CD14-positive monocyte (primary cell): ENCODE data around the gene PIEZO1. TPM values are rescaled to one million over a fixed set of nuclear protein-coding genes. Genes with fewer than 3 reads are reported as not detected.

Source experiments
- DNase-seq, 3 donors: peaks; one replicate each; pipeline ENCODE4 v3.0.0-alpha.2; 2011 to 2022
- H2AFZ ChIP-seq: 2 replicates; pipeline ENCODE4 v1.6.0; 2012; ENCODE audit warnings: mild to moderate bottlenecking, low read depth, low read length, inconsistent platforms; ENCODE audit not compliant: insufficient read depth, poor library complexity, severe bottlenecking
- H3K27ac ChIP-seq, 2 donors: 1 replicate in 1 of 2; 2 replicates in 1 of 2; pipeline ENCODE4 v1.5.1; 2012 to 2013; ENCODE audit warnings: low read length in 2 of 2, control low read depth in 1 of 2, inconsistent platforms in 1 of 2, low read depth in 1 of 2, mild to moderate bottlenecking in 1 of 2
- H3K27me3 ChIP-seq, 2 donors: one replicate each; pipeline versions ENCODE4 v1.6.0 to v1.6.1; 2011 to 2013; ENCODE audit warnings: low read length in 2 of 2; ENCODE audit not compliant: control insufficient read depth in 2 of 2, insufficient read depth in 2 of 2
- H3K36me3 ChIP-seq, 2 donors: replicated peaks in 1 of 2; 1 replicate in 1 of 2; 2 replicates in 1 of 2; pipeline versions ENCODE4 v1.5.1 to v1.6.1; 2012 to 2013; ENCODE audit warnings: low read length in 2 of 2, control low read depth in 1 of 2, inconsistent platforms in 1 of 2, mild to moderate bottlenecking in 1 of 2; ENCODE audit not compliant: insufficient read depth in 2 of 2, control insufficient read depth in 1 of 2
- H3K4me1 ChIP-seq, 2 donors: 1 replicate in 1 of 2; 2 replicates in 1 of 2; pipeline versions ENCODE4 v1.5.1 to v1.6.1; 2012 to 2013; ENCODE audit warnings: low read length in 2 of 2, control low read depth in 1 of 2, inconsistent platforms in 1 of 2, mild to moderate bottlenecking in 1 of 2, moderate library complexity in 1 of 2; ENCODE audit not compliant: insufficient read depth in 2 of 2, control insufficient read depth in 1 of 2
- H3K4me2 ChIP-seq: replicated peaks from 2 replicates; pipeline ENCODE3; 2012; ENCODE audit warnings: low read length, moderate library complexity, mild to moderate bottlenecking; ENCODE audit not compliant: poor library complexity, severe bottlenecking; ENCODE audit errors: extremely low read depth
- H3K4me3 ChIP-seq, 3 experiments: fragments of 200-600 bp in 1 of 3; sonication (generic) in 1 of 3; replicated peaks in 1 of 3; 1 replicate in 2 of 3; 2 replicates in 1 of 3; pipeline ENCODE4 v1.5.1; 2011 to 2013; ENCODE audit warnings: low read length in 3 of 3, mild to moderate bottlenecking in 3 of 3, control low read depth in 2 of 3, low read depth in 2 of 3, inconsistent platforms in 1 of 3, moderate library complexity in 1 of 3
- H3K79me2 ChIP-seq: 2 replicates; pipeline ENCODE4 v1.6.0; 2012; ENCODE audit warnings: mild to moderate bottlenecking, control low read depth, inconsistent platforms, low read length, moderate library complexity; ENCODE audit not compliant: insufficient read depth
- H3K9ac ChIP-seq: 2 replicates; pipeline ENCODE4 v1.6.0; 2017; ENCODE audit warnings: low read length, mild to moderate bottlenecking; ENCODE audit not compliant: insufficient read depth, poor library complexity, severe bottlenecking
- H3K9me3 ChIP-seq, 2 donors: replicated peaks in 1 of 2; 1 replicate in 1 of 2; 2 replicates in 1 of 2; pipeline versions ENCODE4 v1.5.1 to v1.6.1; 2012 to 2013; ENCODE audit warnings: low read length in 2 of 2, control low read depth in 1 of 2; ENCODE audit not compliant: control insufficient read depth in 1 of 2, insufficient read depth in 1 of 2
- H4K20me1 ChIP-seq: 2 replicates; pipeline ENCODE4 v1.6.0; 2012; ENCODE audit warnings: mild to moderate bottlenecking, low read length, control low read depth, moderate library complexity; ENCODE audit not compliant: insufficient read depth
- H3K27ac Mint-ChIP-seq, 7 donors: one replicate each; pipeline ENCODE4 v1.8.0; 2020; ENCODE audit warnings: mild to moderate bottlenecking in 7 of 7, mixed read lengths in 7 of 7, moderate library complexity in 6 of 7, inconsistent platforms in 2 of 7
- H3K27me3 Mint-ChIP-seq, 3 donors: one replicate each; pipeline ENCODE4 v1.8.0; 2021 to 2022; ENCODE audit warnings: low read depth in 3 of 3, mild to moderate bottlenecking in 3 of 3, mixed read lengths in 3 of 3, moderate library complexity in 3 of 3, inconsistent platforms in 1 of 3
- H3K36me3 Mint-ChIP-seq, 2 donors: one replicate each; pipeline ENCODE4 v1.8.0; 2020; ENCODE audit warnings: mixed read lengths in 2 of 2, inconsistent platforms in 1 of 2, mild to moderate bottlenecking in 1 of 2
- H3K4me1 Mint-ChIP-seq: one replicate; pipeline ENCODE4 v1.8.0; 2020; ENCODE audit warnings: mild to moderate bottlenecking, mixed read lengths
- H3K4me3 Mint-ChIP-seq, 2 donors: one replicate each; pipeline ENCODE4 v1.8.0; 2020; ENCODE audit warnings: mild to moderate bottlenecking in 2 of 2, mixed read lengths in 2 of 2, moderate library complexity in 1 of 2
- H3K9me3 Mint-ChIP-seq, 7 donors: one replicate each; pipeline ENCODE4 v1.8.0; 2020 to 2022; ENCODE audit warnings: mixed read lengths in 7 of 7, mild to moderate bottlenecking in 6 of 7, moderate library complexity in 6 of 7, inconsistent platforms in 2 of 7
- CTCF ChIP-seq: fragments of 200-600 bp; IDR thresholded peaks from one replicate; pipeline ENCODE4 v1.8.0; 2022; ENCODE audit warnings: antibody characterized with exemption, mild to moderate bottlenecking
- WGBS: methylation state at CpG from one replicate; pipeline ENCODE4 v1.1.5; 2013; ENCODE audit warnings: missing lambda C conversion rate; ENCODE audit not compliant: insufficient coverage; 5-methylcytosine and 5-hydroxymethylcytosine counted together
- intact Hi-C, 2 donors: fragments of 100-400 bp; cut with micrococcal nuclease; formaldehyde crosslinking; loops; one replicate each; pipeline versions ENCODE4 v1.15.0 to v1.15.1; 2023
- polyA plus RNA-seq, 3 donors: library from polyadenylated mRNA; depleted of rRNA in 1 of 3; unstranded in 2 of 3; stranded (reverse) in 1 of 3; fragments of 300-500 nt in 2 of 3; fragments of >200 nt in 1 of 3; fragmentation: Illumina TruSeq in 2 of 3; gene quantifications; 1 replicate in 2 of 3; 2 replicates in 1 of 3; pipeline ENCODE4 v1.2.3, GENCODE V29; 2012 to 2021

Gene PIEZO1
- polyA plus RNA-seq, 3 donors, result 10.2 to 405 (median 15.0) TPM

GRCh38 chr16:88796278-88796677, 11.3 kb upstream of the PIEZO1 start:
- Histone ChIP-seq H3K4me1 (peaks cover 59 to 62% of the 10 kb centered on the region in 2 donors), H2AFZ (no peak overlapping the region), H3K36me3 (no peaks in the 10 kb centered on the region), H3K79me2 (peaks cover 50% of the 10 kb centered on the region), H3K4me3 (no peak overlapping the region), H4K20me1 (no peaks in the 10 kb centered on the region), H3K27ac (no peak overlapping the region), H3K4me2 (no peak overlapping the region), H3K9ac (no peak overlapping the region), H3K9me3 (no peaks in the 10 kb centered on the region), H3K27me3 (no peaks in the 10 kb centered on the region)
- Mint-ChIP-seq H3K36me3 (peaks cover 2 to 3% of the 10 kb centered on the region in 2 donors), H3K4me3 (no peak overlapping the region), H3K27ac (peak overlapping the region in 2 of 7 donors; percentile 35 to 64), H3K4me1 (peaks cover 57% of the 10 kb centered on the region), H3K27me3 (peaks cover 0 to 10% (median 2%) of the 10 kb centered on the region in 3 donors), H3K9me3 (no peaks in the 10 kb centered on the region)
- WGBS, result 79% methylated on average over 2 of the region's 4 CpGs
- intact Hi-C loops, result no loop called here
- no peak for TF ChIP-seq CTCF
- no peak for DNase-seq

- TF ChIP-seq CTCF, result no peak
- Mint-ChIP-seq H3K4me1 (peaks cover 59% of the 10 kb centered on the region), H3K36me3 (no peaks in the 10 kb centered on the region), H3K4me3 (peak overlapping the region; percentile 47 to 80), H3K27ac (no peak overlapping the region), H3K9me3 (no peaks in the 10 kb centered on the region), H3K27me3 (peaks cover 0 to 10% (median 2%) of the 10 kb centered on the region in 3 donors)
- Histone ChIP-seq H4K20me1 (no peaks in the 10 kb centered on the region), H3K4me2 (peak overlapping the region; percentile 75), H3K4me3 (peak overlapping the region in 2 of 3 experiments; percentile 7 to 65), H3K27me3 (no peaks in the 10 kb centered on the region), H3K27ac (no peak overlapping the region), H3K79me2 (peaks cover 40% of the 10 kb centered on the region), H3K9ac (peak overlapping the region; percentile 25), H3K4me1 (peaks cover 65 to 68% of the 10 kb centered on the region in 2 donors), H3K36me3 (no peaks in the 10 kb centered on the region), H2AFZ (peak overlapping the region; percentile 76), H3K9me3 (no peaks in the 10 kb centered on the region)
- no peak for DNase-seq
- WGBS, result 8% methylated on average over 35 of the region's 35 CpGs
- intact Hi-C loops, result no loop called here
These were observed 8.4 kb upstream of the PIEZO1 start for GRCh38 chr16:88793251-88793954.
